Stimulated activated CD4-positive, alpha-beta T cell treated with anti-CD3 and anti-CD28 coated beads, TNF-alpha, amount 100 ng/mL, for 4 hours (primary cell): ENCODE measurements around the gene ARID4B.

Experiments used
- DNase-seq, 3 experiments: peaks; one replicate each; pipeline ENCODE4 v3.0.0-alpha.2; 2020; ENCODE audit warnings: low read depth in 3 of 3

Gene ARID4B

DNA sequence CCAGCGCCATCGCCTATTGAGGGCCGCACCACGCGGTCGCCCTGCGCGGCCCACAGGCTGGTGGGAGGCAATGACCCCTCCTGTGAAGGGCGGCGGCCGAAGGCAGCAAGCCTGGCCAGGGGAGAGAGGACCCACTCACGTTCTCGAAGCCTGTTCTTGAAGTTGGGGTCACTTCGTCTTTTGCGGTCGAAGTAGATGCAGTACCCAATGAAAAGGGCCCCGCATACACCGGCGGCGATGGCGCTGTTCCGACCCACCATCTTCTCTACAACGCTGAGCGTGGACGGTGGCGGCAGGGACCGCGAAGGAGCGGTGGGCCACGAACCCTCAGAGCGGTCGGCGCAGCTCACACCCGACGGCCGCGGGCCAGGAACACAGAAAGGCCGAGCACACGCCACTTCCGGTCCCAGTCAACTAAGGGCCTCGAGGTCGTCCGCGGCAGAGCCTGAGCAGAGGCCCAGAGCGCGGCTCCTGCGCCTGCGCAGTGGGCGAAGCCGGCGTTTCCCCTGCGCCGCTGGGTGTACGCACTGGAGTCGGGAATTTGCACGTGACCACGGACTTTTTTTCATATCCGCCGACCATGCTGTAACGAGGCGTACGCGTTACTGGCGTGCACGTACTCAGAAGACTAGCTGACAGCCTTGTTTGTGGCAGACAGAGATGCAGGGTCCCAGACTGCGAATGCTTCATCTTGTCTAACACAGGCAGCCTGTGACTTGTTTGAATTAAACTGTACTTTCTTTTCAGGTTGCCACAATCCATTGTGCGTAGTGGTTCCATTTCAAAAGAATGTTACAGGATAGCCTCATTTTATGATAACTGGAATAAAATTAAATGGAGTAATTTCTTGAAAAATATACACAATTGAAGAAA lies 199.3 kb downstream of the ARID4B start, which contains the start of gene TOMM20:
Gene TOMM20 (minus strand): TSS at position 382 of the 873 bp plus-strand sequence. CDS start 122 bp downstream, at position 260.
- DNase-seq, result peak; percentile 79 to 87 (median 87)

DNA sequence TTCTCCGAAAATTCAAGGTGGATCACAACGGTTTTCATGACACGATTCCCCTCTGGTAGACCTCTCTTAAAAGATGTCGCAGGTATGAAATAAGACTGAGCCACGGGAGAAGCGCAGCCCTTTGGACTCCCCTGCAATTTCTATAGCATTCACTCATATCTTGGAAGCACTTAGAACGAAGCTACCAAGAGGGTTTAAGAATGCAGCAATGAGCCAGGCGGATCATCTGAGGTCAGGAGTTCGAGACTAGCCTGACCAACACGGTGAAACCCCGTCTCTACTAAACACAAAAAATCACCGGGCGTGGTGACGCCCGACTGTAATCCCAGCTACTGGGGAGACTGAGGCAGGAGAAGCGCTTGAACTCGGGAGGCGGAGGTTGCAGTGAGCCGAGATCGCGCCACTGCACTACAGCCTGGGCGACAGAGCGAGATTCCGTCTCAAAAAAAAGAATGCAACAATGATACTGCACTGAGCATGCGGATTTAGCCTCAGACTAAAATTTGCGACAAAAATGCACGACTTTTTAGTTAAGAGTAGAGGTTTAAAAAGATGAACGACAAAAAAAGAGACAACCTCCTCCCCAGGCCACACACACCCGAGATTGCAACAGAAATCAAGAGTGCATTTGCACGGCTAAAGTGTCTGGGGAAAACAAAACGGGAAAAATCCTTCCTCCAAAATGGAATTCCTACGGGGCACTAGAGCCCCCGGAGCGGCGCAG lies 200.1 kb downstream of the ARID4B start:
- no peak for DNase-seq

DNA sequence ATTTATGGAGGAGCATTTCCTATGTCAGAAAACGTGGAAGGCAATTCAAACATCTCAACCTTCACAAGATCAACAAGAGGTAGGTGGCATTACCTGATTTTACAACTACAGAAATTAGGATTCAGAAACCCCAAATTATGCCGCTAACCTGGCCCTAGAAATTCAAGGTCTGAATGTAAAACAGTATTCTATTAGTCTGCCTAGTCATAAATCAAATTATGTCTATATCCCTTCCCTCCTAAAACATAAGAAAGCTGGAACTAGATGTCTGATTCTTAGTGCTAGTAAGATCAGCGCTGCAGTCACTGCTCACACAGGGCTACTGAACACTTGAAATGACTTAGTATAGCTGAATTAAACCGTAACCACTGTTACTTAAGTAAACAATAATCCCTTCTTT lies 200.8 kb downstream of the ARID4B start:
- no peak for DNase-seq

DNA sequence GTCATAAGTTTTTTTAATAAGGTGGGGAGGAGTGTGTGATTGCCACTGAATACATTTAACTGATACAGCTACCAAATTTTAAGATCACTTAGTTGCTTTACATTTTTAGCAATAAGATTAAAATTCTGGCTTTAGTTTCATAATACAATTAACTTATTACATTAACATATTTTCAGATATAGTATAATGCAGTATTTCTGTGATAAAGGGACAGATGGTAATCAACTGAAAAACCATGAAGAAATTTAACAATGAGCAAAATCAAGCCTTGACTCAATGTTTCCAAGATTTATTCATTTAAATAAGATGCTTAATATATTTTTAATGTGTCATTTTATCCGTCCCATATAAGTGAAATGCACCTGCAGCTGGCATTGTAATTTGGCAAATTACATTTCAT lies 203.3 kb downstream of the ARID4B start:
- DNase-seq, result no peak

DNA sequence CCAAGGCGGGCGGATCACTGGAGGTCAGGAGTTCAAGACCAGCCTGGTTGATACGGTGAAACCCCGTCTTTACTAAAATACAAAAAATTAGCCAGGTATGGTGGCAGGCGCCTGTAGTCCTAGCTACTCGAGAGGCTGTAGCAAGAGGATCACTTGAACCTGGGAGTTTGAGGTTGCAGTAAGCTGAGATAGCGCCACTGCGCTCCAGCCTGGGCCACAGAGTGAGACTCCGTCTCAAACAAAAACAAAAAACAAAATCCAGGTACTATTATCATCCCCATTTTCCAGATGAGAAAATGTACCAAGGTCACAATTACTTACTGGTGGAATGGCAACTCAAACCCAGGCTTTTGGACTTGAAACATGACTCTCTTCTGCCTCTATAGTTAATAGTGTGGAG lies 203.9 kb downstream of the ARID4B start:
- DNase-seq, result no peak

DNA sequence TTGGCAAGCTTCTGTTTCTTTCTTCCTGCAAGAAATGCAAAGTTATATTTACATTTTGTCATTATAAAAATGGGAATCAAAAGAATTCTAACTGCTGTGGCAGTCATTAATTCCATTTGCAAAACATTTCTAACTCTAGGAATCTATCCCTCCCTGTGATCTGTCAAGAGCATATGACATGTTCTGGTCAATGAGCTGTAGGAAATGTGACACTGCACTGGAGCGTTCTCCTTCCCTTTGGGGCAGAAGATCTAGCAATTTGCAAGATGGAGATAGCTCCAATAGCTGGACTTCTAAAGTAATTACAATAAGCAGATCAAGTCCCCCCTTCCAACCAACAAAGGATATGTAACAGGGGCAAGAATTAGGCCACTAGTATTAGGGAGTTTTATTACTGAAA lies 205.6 kb downstream of the ARID4B start:
- DNase-seq, result no peak
